ENCODE data around the gene SPOP. TPM values are rescaled to one million over a fixed set of nuclear protein-coding genes. Genes with fewer than 3 reads are reported as not detected.

Gene SPOP
- total and polyA plus RNA-seq, 9 of the 15 experiments (the other 6 are each of a cell fraction or from before 2014, with no cell fraction given): 34.2 to 65.9 (median 39.7) TPM

GRCh38 chr17:49574945-49575678, 102.8 kb downstream of the SPOP start:
- BruUV-seq (replicated peaks): no TSS peak
- ChIA-PET CTCF (ENCODE audit: low intra/inter-chr PET ratio) (interaction anchor here (0.5 to 2.6 kb wide), 8 partner anchors 14 to 205 kb away, joined by 3 to 23 read pairs (median 4); no protein-coding TSS in a partner anchor), POLR2A (interaction anchor here (0.6 to 1.4 kb wide), 4 partner anchors 124 to 135 kb away, joined by 3 to 4 read pairs (median 3); partner anchors contain the start of gene SLC35B1)
- no peak overlapping the region for H3K27ac ChIP-seq (ENCODE audit: extremely low read depth, low read depth, low read length)
- no peaks in the 10 kb centered on the region for H3K9me1 ChIP-seq (ENCODE audit: control insufficient read depth, insufficient read depth, low read length)
- no peaks in the 10 kb centered on the region for H3K9me3 ChIP-seq (replicated peaks; ENCODE audit: control insufficient read depth, insufficient read depth, low read depth, low read length)
- peaks cover 8 to 58% of the 10 kb centered on the region in 2 experiments; a peak in 4 of 5 replicates for H3K4me1 ChIP-seq (replicated peaks in 1 of 2; ENCODE audit: control insufficient read depth in 2 of 2, insufficient read depth in 2 of 2, low read length in 2 of 2)
- H3K4me3 ChIP-seq: peak overlapping the region; percentile 54
- WGBS (ENCODE audit: insufficient coverage, low coverage, missing lambda C conversion rate): 8% methylated on average over 21 of the region's 29 CpGs
- no peaks in the 10 kb centered on the region for H3K36me3 ChIP-seq (ENCODE audit: control insufficient read depth, insufficient read depth, low read length)
- H4K20me1 ChIP-seq (replicated peaks; ENCODE audit: control insufficient read depth, insufficient read depth, low read length): peaks cover 16% of the 10 kb centered on the region; the same call in 1 of the 2 replicates
- no peaks in the 10 kb centered on the region for H3K79me2 ChIP-seq (ENCODE audit: control insufficient read depth, insufficient read depth, low read length)
- peak overlapping the region; percentile 85; the same call in 1 of the 2 replicates for H3K4me2 ChIP-seq (ENCODE audit: insufficient read depth, low read length)
- H3K27me3 ChIP-seq (ENCODE audit: control insufficient read depth in 2 of 2, insufficient read depth in 2 of 2, low read length in 2 of 2): peaks cover 12 to 31% of the 10 kb centered on the region in 2 experiments; a peak in 4 of 5 replicates
- no peak for DNase-seq (ENCODE audit: extremely low read depth in 1 of 4, low spot score in 3 of 4)
- ATAC-seq: no peak
- FAIRE-seq: no peak
- intact Hi-C loops (cut with micrococcal nuclease): no loop called here
- in situ Hi-C loops (cut with MboI): loop anchor here (5.0 kb wide), 3 partner anchors 122 to 422 kb away; partner anchors contain the start of genes DLX3 and TAC4
- peak overlapping the region; percentile 55; the same call in 1 of the 2 replicates for H2AFZ ChIP-seq (ENCODE audit: low read depth, low read length)
- H3K9ac ChIP-seq (ENCODE audit: insufficient read depth in 1 of 2, low read depth in 2 of 2, low read length in 2 of 2): peak overlapping the region in 1 of 2 experiments; percentile 76; a peak in 2 of 4 replicates
- no peak for TF ChIP-seq ZFPM2 (CRISPR knock-in tag; IDR thresholded peaks at IDR 0.05)
- no peak for TF ChIP-seq ATF7 (IDR thresholded peaks at IDR 0.05)
- no peak for TF ChIP-seq ETV5 (CRISPR knock-in tag; IDR thresholded peaks at IDR 0.05; ENCODE audit: low read depth)
- peak; percentile 78 for TF ChIP-seq BCOR (IDR thresholded peaks at IDR 0.05)
- TF ChIP-seq FOXP1 (CRISPR knock-in tag; IDR thresholded peaks at IDR 0.05): 0 out of 2 replicates have a peak, but pooled peaks have one; percentile 18
- TF ChIP-seq POLR2G (IDR thresholded peaks at IDR 0.05; ENCODE audit: low read depth, low read length): no peak
- TF ChIP-seq PYGO2 (tag; IDR thresholded peaks at IDR 0.05): no peak
- 0 out of 2 replicates have a peak, but pooled peaks have one; percentile 21 for TF ChIP-seq ADNP (tag; IDR thresholded peaks at IDR 0.05)
- TF ChIP-seq ZBTB26 (CRISPR knock-in tag; IDR thresholded peaks at IDR 0.05): no peak
- peak; percentile 50 for TF ChIP-seq RBM25 (IDR thresholded peaks at IDR 0.05; ENCODE audit: low read depth, low read length, severe bottlenecking)
- TF ChIP-seq ZNF764 (CRISPR knock-in tag; IDR thresholded peaks at IDR 0.05; ENCODE audit: low read depth): no peak
- TF ChIP-seq C11orf30 (IDR thresholded peaks at IDR 0.05; ENCODE audit: low read depth): no peak
- TF ChIP-seq NUFIP1 (IDR thresholded peaks at IDR 0.05; ENCODE audit: partially characterized antibody): no peak
- TF ChIP-seq ZNF23 (CRISPR knock-in tag; IDR thresholded peaks at IDR 0.05): no peak
- no peak for TF ChIP-seq ZNF561 (CRISPR knock-in tag; conservative IDR thresholded peaks at IDR 0.05)
- TF ChIP-seq SPI1 (IDR thresholded peaks at IDR 0.05; ENCODE audit: borderline replicate concordance, low read depth, low read length): no peak
- no peak for TF ChIP-seq POLR3G (IDR thresholded peaks at IDR 0.05; ENCODE audit: extremely low read depth, insufficient read length, insufficient replicate concordance)
- TF ChIP-seq PREB (CRISPR knock-in tag; IDR thresholded peaks at IDR 0.05): no peak
- TF ChIP-seq NCOR1 (IDR thresholded peaks at IDR 0.05): no peak
- peak; percentile 46; the same call in 1 of the 2 replicates for TF ChIP-seq GATAD2A (IDR thresholded peaks at IDR 0.05)
- TF ChIP-seq TSC22D4 (tag; IDR thresholded peaks at IDR 0.05): no peak
- TF ChIP-seq CXXC5 (CRISPR knock-in tag; IDR thresholded peaks at IDR 0.05): no peak
